H9 (cell line): ENCODE measurements around the gene PTBP3. TPM values are rescaled to one million over a fixed set of nuclear protein-coding genes. Genes with fewer than 3 reads are reported as not detected.

ENCODE experiments used
- DNase-seq: peaks from one replicate; pipeline ENCODE4 v3.0.0-alpha.2; 2017
- H2AFZ ChIP-seq: one replicate; pipeline ENCODE4 v1.6.1; 2013; ENCODE audit warnings: mild to moderate bottlenecking, low read length, control low read depth, moderate library complexity
- H2AK5ac ChIP-seq: 2 replicates; pipeline ENCODE4 v1.6.1; 2013; ENCODE audit warnings: low read length, control low read depth, mixed read lengths; ENCODE audit not compliant: insufficient read length
- H2BK120ac ChIP-seq: one replicate; pipeline ENCODE4 v1.6.1; 2013; ENCODE audit warnings: low read depth, mild to moderate bottlenecking, low read length, control low read depth, inconsistent platforms; ENCODE audit not compliant: poor library complexity, severe bottlenecking
- H2BK12ac ChIP-seq: 2 replicates; pipeline ENCODE4 v1.6.1; 2013; ENCODE audit warnings: low read length, control low read depth, mixed read lengths, low read depth; ENCODE audit not compliant: insufficient read length
- H2BK15ac ChIP-seq: 2 replicates; pipeline ENCODE4 v1.6.1; 2013; ENCODE audit warnings: low read depth, low read length, control low read depth
- H2BK20ac ChIP-seq: one replicate; pipeline ENCODE4 v1.6.1; 2013; ENCODE audit warnings: low read depth, mild to moderate bottlenecking, low read length, control low read depth, inconsistent platforms; ENCODE audit not compliant: poor library complexity, severe bottlenecking
- H2BK5ac ChIP-seq: 2 replicates; pipeline ENCODE4 v1.6.1; 2013; ENCODE audit warnings: low read length, control low read depth, mixed read lengths; ENCODE audit not compliant: insufficient read length
- H3K14ac ChIP-seq: 2 replicates; pipeline ENCODE4 v1.6.1; 2013; ENCODE audit warnings: low read length, control low read depth; ENCODE audit not compliant: insufficient read depth
- H3K18ac ChIP-seq: 2 replicates; pipeline ENCODE4 v1.6.1; 2013; ENCODE audit warnings: low read depth, mild to moderate bottlenecking, mixed read lengths, low read length, control low read depth; ENCODE audit not compliant: insufficient read length
- H3K23ac ChIP-seq: 2 replicates; pipeline ENCODE4 v1.6.1; 2013; ENCODE audit warnings: low read length, control low read depth, mixed read lengths, low read depth; ENCODE audit not compliant: insufficient read length
- H3K23me2 ChIP-seq: 2 replicates; pipeline ENCODE4 v1.6.1; 2013; ENCODE audit warnings: low read depth, mild to moderate bottlenecking, mixed read lengths, low read length, control low read depth; ENCODE audit not compliant: insufficient read length, poor library complexity, severe bottlenecking
- H3K27ac ChIP-seq: 2 replicates; pipeline ENCODE4 v1.5.1; 2013; ENCODE audit warnings: low read length, control low read depth, mixed read lengths, low read depth; ENCODE audit not compliant: insufficient read length
- H3K27me3 ChIP-seq: 2 replicates; pipeline ENCODE4 v1.6.1; 2013; ENCODE audit warnings: low read length, control low read depth, inconsistent platforms; ENCODE audit not compliant: insufficient read depth
- H3K4ac ChIP-seq: 2 replicates; pipeline ENCODE4 v1.6.1; 2013; ENCODE audit warnings: low read depth, mild to moderate bottlenecking, control low read depth, inconsistent platforms, low read length, moderate library complexity
- H3K4me1 ChIP-seq: 2 replicates; pipeline ENCODE4 v1.6.1; 2013; ENCODE audit warnings: low read length, control low read depth, inconsistent platforms; ENCODE audit not compliant: insufficient read depth
- H3K4me2 ChIP-seq: 2 replicates; pipeline ENCODE4 v1.6.1; 2013; ENCODE audit warnings: low read length, control low read depth, mixed read lengths; ENCODE audit not compliant: insufficient read length, insufficient read depth
- H3K56ac ChIP-seq: 2 replicates; pipeline ENCODE4 v1.6.1; 2013; ENCODE audit warnings: low read depth, mild to moderate bottlenecking, mixed read lengths, low read length, control low read depth; ENCODE audit not compliant: insufficient read length
- H3K79me1 ChIP-seq: 2 replicates; pipeline ENCODE4 v1.6.1; 2013; ENCODE audit warnings: low read depth, mild to moderate bottlenecking, moderate library complexity, low read length, control low read depth, inconsistent platforms; ENCODE audit not compliant: insufficient read depth, poor library complexity, severe bottlenecking
- H3K79me2 ChIP-seq: 2 replicates; pipeline ENCODE4 v1.6.1; 2013; ENCODE audit warnings: low read length, control low read depth, inconsistent platforms; ENCODE audit not compliant: insufficient read depth
- H3K9ac ChIP-seq: 2 replicates; pipeline ENCODE4 v1.6.1; 2013; ENCODE audit warnings: low read length, control low read depth, mixed read lengths; ENCODE audit not compliant: insufficient read length; ENCODE audit errors: extremely low read depth
- H3K9me3 ChIP-seq: one replicate; pipeline ENCODE4 v1.6.1; 2013; ENCODE audit warnings: low read depth, low read length, inconsistent platforms; ENCODE audit not compliant: control insufficient read depth
- H3T11ph ChIP-seq: one replicate; pipeline ENCODE4 v1.6.1; 2013; ENCODE audit warnings: mild to moderate bottlenecking, low read length, control low read depth, inconsistent platforms
- H4K20me1 ChIP-seq: one replicate; pipeline ENCODE4 v1.6.1; 2013; ENCODE audit not compliant: control insufficient read depth, insufficient read length, insufficient read depth
- H4K5ac ChIP-seq: 2 replicates; pipeline ENCODE4 v1.6.1; 2013; ENCODE audit warnings: low read depth, mild to moderate bottlenecking, mixed read lengths, low read length, control low read depth; ENCODE audit not compliant: insufficient read length
- H4K8ac ChIP-seq: replicated peaks from 2 replicates; pipeline ENCODE4 v1.6.1; 2013; ENCODE audit warnings: low read length, control low read depth, mixed read lengths, low read depth; ENCODE audit not compliant: insufficient read length
- H4K91ac ChIP-seq: 2 replicates; pipeline ENCODE4 v1.6.1; 2013; ENCODE audit warnings: low read depth, mild to moderate bottlenecking, moderate library complexity, mixed read lengths, low read length, control low read depth; ENCODE audit not compliant: insufficient read length
- H3K27ac Mint-ChIP-seq, 3 experiments: 2 replicates in 2 of 3; 3 replicates in 1 of 3; pipeline ENCODE4 v1.8.0; 2020 to 2021; ENCODE audit warnings: mixed read lengths in 3 of 3, mild to moderate bottlenecking in 1 of 3, moderate library complexity in 1 of 3
- H3K27me3 Mint-ChIP-seq: 2 replicates; pipeline ENCODE4 v1.8.0; 2021; ENCODE audit warnings: low read depth, mild to moderate bottlenecking, moderate library complexity, mixed read lengths
- H3K36me3 Mint-ChIP-seq, 3 experiments: 2 replicates in 2 of 3; 3 replicates in 1 of 3; pipeline ENCODE4 v1.8.0; 2020 to 2021; ENCODE audit warnings: low read depth in 3 of 3, mixed read lengths in 3 of 3; ENCODE audit not compliant: insufficient read depth in 1 of 3
- H3K4me1 Mint-ChIP-seq, 2 experiments: 2 replicates each; pipeline ENCODE4 v1.8.0; 2020; ENCODE audit warnings: mixed read lengths in 2 of 2
- H3K4me3 Mint-ChIP-seq, 2 experiments: 2 replicates in 1 of 2; 3 replicates in 1 of 2; pipeline ENCODE4 v1.8.0; 2020 to 2021; ENCODE audit warnings: mild to moderate bottlenecking in 2 of 2, mixed read lengths in 2 of 2, moderate library complexity in 1 of 2
- H3K9me3 Mint-ChIP-seq, 2 experiments: 2 replicates in 1 of 2; 3 replicates in 1 of 2; pipeline ENCODE4 v1.8.0; 2020; ENCODE audit warnings: mild to moderate bottlenecking in 2 of 2, mixed read lengths in 2 of 2, moderate library complexity in 1 of 2
- CTCF ChIP-seq: fragments of 200-600 bp; sonication (generic); conservative IDR thresholded peaks from 3 replicates; pipeline ENCODE4 v1.8.0; 2021; ENCODE audit warnings: antibody characterized with exemption, mild to moderate bottlenecking
- WGBS: extraction: QIAGEN DNeasy Blood & Tissue Kit; methylation state at CpG from one replicate; pipeline ENCODE4 v1.1.7; 2013; ENCODE audit warnings: missing lambda C conversion rate, low lambda C conversion rate, mixed read lengths; ENCODE audit not compliant: insufficient read length; ENCODE audit errors: extremely low coverage; 5-methylcytosine and 5-hydroxymethylcytosine counted together
- total RNA-seq: library from RNA; stranded (reverse); gene quantifications from 2 replicates; pipeline ENCODE4 v1.2.1, GENCODE V29; 2021

The PTBP3 gene
- total RNA-seq, 1 experiment from 2014 or later, result 89.5 TPM

DNA sequence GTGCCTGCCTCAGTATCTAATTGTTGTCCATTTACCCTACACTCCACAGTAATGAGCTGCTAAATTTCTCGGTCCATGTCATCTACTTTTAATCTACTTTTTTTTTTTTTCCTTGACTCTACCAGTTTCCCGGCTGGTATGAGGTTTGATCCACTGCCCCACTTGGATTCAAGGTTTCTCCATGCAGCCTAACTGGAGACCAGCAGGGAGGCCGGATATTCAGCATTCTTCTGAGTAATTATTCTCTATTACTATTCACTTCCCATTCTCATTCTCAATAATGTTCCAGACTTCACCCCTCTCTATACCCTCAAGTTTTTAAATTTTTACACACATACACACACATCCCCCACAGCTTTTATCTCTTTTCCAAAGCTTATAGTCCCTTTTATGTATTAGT lies 107.3 kb downstream of the PTBP3 start:
- Histone ChIP-seq H3K79me1 (no peaks in the 10 kb centered on the region), H3K23ac (no peak overlapping the region), H3K18ac (no peak overlapping the region), H3K79me2 (no peaks in the 10 kb centered on the region), H3K56ac (no peak overlapping the region), H3K27ac (no peak overlapping the region), H2AFZ (no peak overlapping the region), H2BK120ac (no peak overlapping the region), H4K91ac (no peak overlapping the region), H2BK15ac (no peak overlapping the region), H2AK5ac (no peak overlapping the region), H3K9ac (no peak overlapping the region), H3K27me3 (no peaks in the 10 kb centered on the region), H4K5ac (no peak overlapping the region), H2BK5ac (no peak overlapping the region), H4K20me1 (no peaks in the 10 kb centered on the region), H3K9me3 (no peaks in the 10 kb centered on the region), H3K14ac (no peak overlapping the region), H2BK12ac (no peak overlapping the region), H3K23me2 (no peaks in the 10 kb centered on the region), H3K4ac (no peak overlapping the region), H3K4me1 (no peaks in the 10 kb centered on the region), H3K4me2 (no peak overlapping the region), H2BK20ac (no peak overlapping the region), H4K8ac (no peak overlapping the region), H3T11ph (no peak overlapping the region)
- Mint-ChIP-seq H3K27ac (no peak overlapping the region), H3K9me3 (no peaks in the 10 kb centered on the region), H3K27me3 (no peaks in the 10 kb centered on the region), H3K36me3 (peaks cover 13 to 53% (median 48%) of the 10 kb centered on the region in 3 experiments; a peak in 6 of 7 replicates), H3K4me1 (no peaks in the 10 kb centered on the region), H3K4me3 (no peak overlapping the region)
- TF ChIP-seq CTCF, result no peak
- DNase-seq, result no peak
- WGBS, result no CpG with 5 or more reads among the region's 3 CpGs
